Endothelial cell of umbilical vein (primary cell): ENCODE results near the gene CCDC7. TPM values are rescaled to one million over a fixed set of nuclear protein-coding genes. Genes with fewer than 3 reads are reported as not detected.

Experiments
- BruUV-seq: library from RNA; stranded (reverse); fragments of 400-500 nt; replicated peaks from 2 replicates; lab custom pipeline; 2021; lab: Mats Ljungman, UMichigan
- CTCF ChIA-PET: fragments of 300-600, 350-600 bp; sonication (Branson Sonifier 250); formaldehyde crosslinking; loops from one replicate; lab custom pipeline; 2021; ENCODE audit warnings: antibody characterized with exemption, inconsistent platforms; lab: Charles Lee
- POLR2A ChIA-PET: fragments of 300-600, 350-600 bp; sonication (Branson Sonifier 250); formaldehyde crosslinking; loops from one replicate; lab custom pipeline; 2021; ENCODE audit warnings: antibody characterized with exemption, inconsistent platforms; lab: Charles Lee
- DNase-seq: peaks from one replicate; pipeline ENCODE4 v3.0.0-alpha.2; 2011; ENCODE audit warnings: low read depth, low spot score
- FAIRE-seq: peaks from 2 replicates; lab custom pipeline; 2011; peaks lifted over from hg19 to GRCh38; lab: Jason Lieb, UNC
- H2AFZ ChIP-seq: 2 replicates; pipeline ENCODE4 v1.6.0; 2012; ENCODE audit warnings: low read depth, low read length, control low read depth, inconsistent platforms
- H3K27ac ChIP-seq: 2 replicates; pipeline ENCODE4 v1.5.1; 2011; ENCODE audit warnings: low read depth, mild to moderate bottlenecking, control low read depth, low read length, moderate library complexity; ENCODE audit not compliant: insufficient read depth
- H3K27me3 ChIP-seq, 2 experiments: 2 replicates each; pipeline versions ENCODE4 v1.6.0 to v1.6.1; 2011; ENCODE audit warnings: low read length in 2 of 2, mixed read lengths in 1 of 2; ENCODE audit not compliant: control insufficient read depth in 2 of 2, insufficient read depth in 2 of 2
- H3K36me3 ChIP-seq, 2 experiments: 2 replicates in 1 of 2; 3 replicates in 1 of 2; pipeline ENCODE4 v1.5.1; 2011; ENCODE audit warnings: low read length in 2 of 2, mild to moderate bottlenecking in 1 of 2, moderate library complexity in 1 of 2; ENCODE audit not compliant: control insufficient read depth in 2 of 2, insufficient read depth in 2 of 2; ENCODE audit errors: extremely low read depth in 1 of 2
- H3K4me1 ChIP-seq: 3 replicates; pipeline ENCODE4 v1.5.1; 2011; ENCODE audit warnings: mild to moderate bottlenecking, low read length; ENCODE audit not compliant: control insufficient read depth, insufficient read depth; ENCODE audit errors: extremely low read depth
- H3K4me2 ChIP-seq: 2 replicates; pipeline ENCODE4 v1.6.1; 2011; ENCODE audit warnings: low read length, control low read depth, mixed read lengths; ENCODE audit not compliant: insufficient read depth
- H3K4me3 ChIP-seq, 3 experiments: fragments of 200-600 bp in 1 of 3; sonication (generic), shearing (Covaris generic) in 1 of 3; replicated peaks in 1 of 3; 2 replicates each; pipeline ENCODE4 v1.5.1; 2011 to 2016; ENCODE audit warnings: control low read depth in 3 of 3, low read length in 3 of 3, mild to moderate bottlenecking in 2 of 3, inconsistent platforms in 1 of 3, low read depth in 1 of 3, moderate library complexity in 1 of 3; ENCODE audit not compliant: insufficient read depth in 1 of 3
- H3K79me2 ChIP-seq: 2 replicates; pipeline ENCODE4 v1.6.0; 2012; ENCODE audit warnings: low read length, inconsistent platforms; ENCODE audit not compliant: control insufficient read depth, insufficient read depth
- H3K9ac ChIP-seq: replicated peaks from 2 replicates; pipeline ENCODE3; 2011; ENCODE audit warnings: low read length, control low read depth; ENCODE audit not compliant: insufficient read depth; ENCODE audit errors: extremely low read depth
- H3K9me1 ChIP-seq: replicated peaks from 3 replicates; pipeline ENCODE4 v1.6.0; 2011; ENCODE audit warnings: mild to moderate bottlenecking, low read length; ENCODE audit not compliant: control insufficient read depth, insufficient read depth; ENCODE audit errors: extremely low read depth
- H3K9me3 ChIP-seq: replicated peaks from 2 replicates; pipeline ENCODE4 v1.5.1; 2012; ENCODE audit warnings: low read length, inconsistent platforms; ENCODE audit not compliant: control insufficient read depth, insufficient read depth
- H4K20me1 ChIP-seq: replicated peaks from 2 replicates; pipeline ENCODE3; 2011; ENCODE audit warnings: mild to moderate bottlenecking, low read length; ENCODE audit not compliant: control insufficient read depth, insufficient read depth; ENCODE audit errors: extremely low read depth
- EZH2 ChIP-seq: IDR thresholded peaks from 2 replicates; pipeline ENCODE4 v1.6.1; 2012; ENCODE audit warnings: borderline replicate concordance, low read depth, mild to moderate bottlenecking, moderate library complexity, low read length, inconsistent platforms; ENCODE audit not compliant: severe bottlenecking
- FOS ChIP-seq: IDR thresholded peaks from 2 replicates; pipeline ENCODE4 v1.6.1; 2011; ENCODE audit warnings: mild to moderate bottlenecking, low read length, moderate library complexity, borderline replicate concordance; ENCODE audit not compliant: insufficient read depth
- GATA2 ChIP-seq: IDR thresholded peaks from 2 replicates; pipeline ENCODE4 v1.7.0; 2011; ENCODE audit warnings: low read depth, mild to moderate bottlenecking, moderate library complexity, mixed read lengths, low read length; ENCODE audit not compliant: insufficient read length, insufficient read depth
- JUN ChIP-seq: IDR thresholded peaks from 2 replicates; pipeline ENCODE4 v1.6.1; 2011; ENCODE audit warnings: borderline replicate concordance, low read depth; ENCODE audit not compliant: insufficient read length, insufficient read depth
- MYC ChIP-seq: IDR thresholded peaks from one replicate; pipeline ENCODE4 v1.6.1; 2011; ENCODE audit warnings: mild to moderate bottlenecking, low read depth, low read length
- POLR2A ChIP-seq: IDR thresholded peaks from 2 replicates; pipeline ENCODE4 v1.6.1; 2012; ENCODE audit warnings: low read depth, mild to moderate bottlenecking, control low read depth, low read length
- POLR2AphosphoS5 ChIP-seq: IDR thresholded peaks from 2 replicates; pipeline ENCODE4 v1.6.1; 2012; ENCODE audit warnings: low read depth, mild to moderate bottlenecking, control low read depth, low read length, moderate library complexity; ENCODE audit not compliant: insufficient read depth
- dilution Hi-C: fragments of 300-500 bp; cut with MboI; formaldehyde crosslinking; loops from one replicate; pipeline ENCODE4 v1.15.0; 2019; ENCODE audit warnings: low sequenced_read_pairs; ENCODE audit not compliant: extremely low pct_ligation_motif_present
- intact Hi-C: fragments of 100-400 bp; cut with micrococcal nuclease; formaldehyde crosslinking; loops from one replicate; pipeline ENCODE4 v1.10.0; 2022
- polyA plus RNA-seq, 4 experiments: library from polyadenylated mRNA; depleted of rRNA in 3 of 4; stranded (reverse) in 3 of 4; unstranded in 1 of 4; fragments of >200 nt; gene quantifications; 2 replicates each; pipeline versions ENCODE4 v1.2.1 to v1.2.3, GENCODE V29; 2011 to 2012; ENCODE audit warnings: missing spikeins in 1 of 4
- total RNA-seq: library from RNA; stranded (reverse); gene quantifications from 2 replicates; pipeline ENCODE4 v1.2.3, GENCODE V29; 2021
- TF ChIP-seq, protein P1 (sequence below): IDR thresholded peaks from 2 replicates; pipeline ENCODE4 v1.6.1; 2011; ENCODE audit not compliant: insufficient read depth, insufficient read length
- TF ChIP-seq, protein P2 (sequence below), 2 donors: IDR thresholded peaks; 1 replicate in 1 of 2; 2 replicates in 1 of 2; pipeline ENCODE4 v1.5.1; 2011; ENCODE audit warnings: low read length in 2 of 2, mild to moderate bottlenecking in 2 of 2, moderate library complexity in 2 of 2, control low read depth in 1 of 2, inconsistent platforms in 1 of 2, low read depth in 1 of 2; ENCODE audit not compliant: insufficient read depth in 1 of 2; ENCODE audit errors: extremely low read depth in 1 of 2

CCDC7 gene
- total and polyA plus RNA-seq, 2 donors (not counting 3 experiments of a cell fraction or from before 2014, with no cell fraction given), result 0.35 to 8.2 TPM

- Histone ChIP-seq H4K20me1 (no peaks in the 10 kb centered on the region), H3K79me2 (no peaks in the 10 kb centered on the region), H3K27me3 (no peaks in the 10 kb centered on the region), H3K27ac (no peak overlapping the region), H3K9ac (no peak overlapping the region), H3K4me1 (peaks cover 24% of the 10 kb centered on the region), H3K4me2 (no peak overlapping the region), H3K9me1 (no peaks in the 10 kb centered on the region), H3K4me3 (no peak overlapping the region), H2AFZ (no peak overlapping the region), H3K36me3 (no peaks in the 10 kb centered on the region), H3K9me3 (no peaks in the 10 kb centered on the region)
- POLR2A ChIA-PET, result no interaction called here
- DNase-seq (no peak), FAIRE-seq (no peak)
- CTCF ChIA-PET, result no interaction called here
- BruUV-seq, result no TSS peak
- TF ChIP-seq, protein P1, sequence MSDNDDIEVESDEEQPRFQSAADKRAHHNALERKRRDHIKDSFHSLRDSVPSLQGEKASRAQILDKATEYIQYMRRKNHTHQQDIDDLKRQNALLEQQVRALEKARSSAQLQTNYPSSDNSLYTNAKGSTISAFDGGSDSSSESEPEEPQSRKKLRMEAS, result no peak
- TF ChIP-seq, protein P2, sequence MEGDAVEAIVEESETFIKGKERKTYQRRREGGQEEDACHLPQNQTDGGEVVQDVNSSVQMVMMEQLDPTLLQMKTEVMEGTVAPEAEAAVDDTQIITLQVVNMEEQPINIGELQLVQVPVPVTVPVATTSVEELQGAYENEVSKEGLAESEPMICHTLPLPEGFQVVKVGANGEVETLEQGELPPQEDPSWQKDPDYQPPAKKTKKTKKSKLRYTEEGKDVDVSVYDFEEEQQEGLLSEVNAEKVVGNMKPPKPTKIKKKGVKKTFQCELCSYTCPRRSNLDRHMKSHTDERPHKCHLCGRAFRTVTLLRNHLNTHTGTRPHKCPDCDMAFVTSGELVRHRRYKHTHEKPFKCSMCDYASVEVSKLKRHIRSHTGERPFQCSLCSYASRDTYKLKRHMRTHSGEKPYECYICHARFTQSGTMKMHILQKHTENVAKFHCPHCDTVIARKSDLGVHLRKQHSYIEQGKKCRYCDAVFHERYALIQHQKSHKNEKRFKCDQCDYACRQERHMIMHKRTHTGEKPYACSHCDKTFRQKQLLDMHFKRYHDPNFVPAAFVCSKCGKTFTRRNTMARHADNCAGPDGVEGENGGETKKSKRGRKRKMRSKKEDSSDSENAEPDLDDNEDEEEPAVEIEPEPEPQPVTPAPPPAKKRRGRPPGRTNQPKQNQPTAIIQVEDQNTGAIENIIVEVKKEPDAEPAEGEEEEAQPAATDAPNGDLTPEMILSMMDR (IDR thresholded peaks at IDR 0.05; ENCODE audit: extremely low read depth in 1 of 2, insufficient read depth in 1 of 2, low read depth in 1 of 2, low read length in 2 of 2), result no peak
- no peak for TF ChIP-seq GATA2
- no peak for TF ChIP-seq MYC
- no peak for TF ChIP-seq POLR2A
- dilution Hi-C loops (no loop called here), intact Hi-C loops (loop anchor here (5.0 kb wide), 1 partner anchor 32 kb away; no protein-coding TSS in a partner anchor)
These were observed 36.2 kb upstream of the CCDC7 start for GRCh38 chr10:32409741-32410140.

DNA sequence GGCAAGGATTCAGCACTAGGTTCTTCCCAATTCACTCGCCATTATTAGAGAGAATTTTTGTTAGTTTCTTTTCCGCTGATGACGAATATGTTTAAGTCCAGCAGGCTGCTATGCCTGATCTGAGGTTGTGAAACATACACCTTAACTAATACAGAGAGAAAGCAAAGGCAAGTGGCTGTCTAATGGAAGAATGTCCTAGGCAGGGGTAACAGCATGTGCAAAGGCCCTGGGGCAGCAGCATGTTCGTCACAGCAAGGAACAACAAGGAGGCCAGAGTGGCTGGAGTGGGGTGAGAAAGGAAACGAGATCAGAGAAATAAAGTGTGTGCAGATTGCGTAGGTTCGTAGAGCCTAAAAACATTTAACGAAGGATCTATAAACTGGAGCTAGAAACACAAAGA is 35.4 kb upstream of the CCDC7 start:
- POLR2A ChIA-PET, result no interaction called here
- no peaks in the 10 kb centered on the region for H3K79me2 ChIP-seq
- no peaks in the 10 kb centered on the region for H3K27me3 ChIP-seq
- no peaks in the 10 kb centered on the region for H3K9me1 ChIP-seq
- no peak overlapping the region for H3K9ac ChIP-seq
- FAIRE-seq (no peak), DNase-seq (no peak)
- peaks cover 24% of the 10 kb centered on the region for H3K4me1 ChIP-seq
- no peak for TF ChIP-seq MYC
- no peak for TF ChIP-seq GATA2
- no peak for TF ChIP-seq JUN
- no peak for TF ChIP-seq FOS
- TF ChIP-seq, protein P1, result no peak
- TF ChIP-seq POLR2AphosphoS5, result no peak
- no peak for TF ChIP-seq POLR2A
- no peak for TF ChIP-seq EZH2
- TF ChIP-seq, protein P2 (IDR thresholded peaks at IDR 0.05; ENCODE audit: extremely low read depth in 1 of 2, insufficient read depth in 1 of 2, low read depth in 1 of 2, low read length in 2 of 2), result no peak
- H3K36me3 ChIP-seq, result no peaks in the 10 kb centered on the region
- no peaks in the 10 kb centered on the region for H3K9me3 ChIP-seq
- H3K4me2 ChIP-seq, result no peak overlapping the region
- intact Hi-C loops, result loop anchor here (5.0 kb wide), 1 partner anchor 33 kb away; no protein-coding TSS in a partner anchor
- dilution Hi-C loops, result no loop called here
- no TSS peak for BruUV-seq
- CTCF ChIA-PET, result no interaction called here
- H3K27ac ChIP-seq, result no peak overlapping the region
- H4K20me1 ChIP-seq, result no peaks in the 10 kb centered on the region
- no peak overlapping the region for H2AFZ ChIP-seq
- no peak overlapping the region for H3K4me3 ChIP-seq
